Gastrocnemius medialis (tissue), 4 donors: ENCODE data around the gene MLN. TPM values are rescaled to one million over a fixed set of nuclear protein-coding genes. Genes with fewer than 3 reads are reported as not detected.

ENCODE experiments used
- ATAC-seq, 2 donors: fragments of 150-250 bp; one replicate each; pipeline ENCODE4 v1.9.1; 2016
- DNase-seq, 2 donors: peaks; one replicate each; pipeline ENCODE4 v3.0.0-alpha.2; 2019
- H3K27ac ChIP-seq, 4 donors: fragments of 200-600 bp; sonication (generic); 1 replicate in 1 of 4; 2 replicates in 3 of 4; pipeline ENCODE4 v1.5.1; 2016 to 2018; ENCODE audit warnings: mild to moderate bottlenecking in 2 of 4, moderate library complexity in 1 of 4
- H3K27me3 ChIP-seq, 3 donors: fragments of 200-600 bp; sonication (generic) in 2 of 3; 1 replicate in 1 of 3; 2 replicates in 2 of 3; pipeline versions ENCODE4 v1.5.1 to v1.6.0; 2016 to 2019; ENCODE audit warnings: mild to moderate bottlenecking in 1 of 3, moderate library complexity in 1 of 3
- H3K36me3 ChIP-seq, 2 donors: fragments of 200-600 bp; sonication (generic) in 1 of 2; one replicate each; pipeline ENCODE4 v1.5.1; 2017 to 2018
- H3K4me1 ChIP-seq, 2 donors: fragments of 200-600 bp; sonication (generic) in 1 of 2; one replicate each; pipeline ENCODE4 v1.5.1; 2016 to 2017; ENCODE audit warnings: mild to moderate bottlenecking in 2 of 2
- H3K4me3 ChIP-seq, 4 donors: fragments of 200-600 bp; sonication (generic) in 3 of 4; 1 replicate in 1 of 4; 2 replicates in 3 of 4; pipeline ENCODE4 v1.5.1; 2016 to 2019; ENCODE audit warnings: mild to moderate bottlenecking in 2 of 4
- H3K9me3 ChIP-seq, 3 donors: fragments of 200-600 bp; sonication (generic) in 2 of 3; 1 replicate in 1 of 3; 2 replicates in 2 of 3; pipeline ENCODE4 v1.5.1; 2016 to 2019
- CTCF ChIP-seq, 5 experiments: fragments of 450-650 bp in 3 of 5; fragments of 200-600 bp in 2 of 5; sonication (generic) in 2 of 5; IDR thresholded peaks in 4 of 5; conservative IDR thresholded peaks in 1 of 5; 1 replicate in 4 of 5; 2 replicates in 1 of 5; pipeline ENCODE4 v1.5.1; 2016 to 2019; ENCODE audit warnings: antibody characterized with exemption in 5 of 5, mild to moderate bottlenecking in 3 of 5, moderate library complexity in 3 of 5
- POLR2A ChIP-seq, 2 donors: fragments of 450-650 bp; IDR thresholded peaks; one replicate each; pipeline ENCODE4 v1.6.1; 2017; ENCODE audit warnings: antibody characterized with exemption in 2 of 2, mild to moderate bottlenecking in 2 of 2, moderate library complexity in 2 of 2
- in situ Hi-C, 4 donors: fragments of 200-750 bp; cut with MboI; loops; one replicate each; pipeline versions ENCODE4 v1.15.0 to v1.8.0; 2017; ENCODE audit warnings: low sequenced_read_pairs in 4 of 4
- intact Hi-C: fragments of 100-400 bp; cut with DNase I; formaldehyde crosslinking; loops from one replicate; pipeline ENCODE4 v1.15.1; 2023; ENCODE audit warnings: low total_unique reads
- total RNA-seq, 4 donors: library from RNA; depleted of rRNA; stranded (reverse); fragments of >200 nt; gene quantifications; one replicate each; pipeline versions ENCODE4 v1.1.0 to v1.2.3, GENCODE V29; 2016

The MLN gene
- total RNA-seq, 4 donors from 2014 or later, result not detected

- Histone ChIP-seq H3K27ac (no peak overlapping the region), H3K9me3 (no peaks in the 10 kb centered on the region), H3K27me3 (peaks cover 12 to 21% (median 19%) of the 10 kb centered on the region in 3 donors), H3K4me3 (no peak overlapping the region), H3K36me3 (no peaks in the 10 kb centered on the region), H3K4me1 (no peaks in the 10 kb centered on the region)
- TF ChIP-seq CTCF (IDR thresholded peaks at IDR 0.05 in 4 of 5, conservative IDR thresholded peaks at IDR 0.05 in 1 of 5) (no peak), POLR2A (IDR thresholded peaks at IDR 0.05) (no peak)
- ATAC-seq, result no peak
- intact Hi-C loops (no loop called here), in situ Hi-C loops (no loop called here)
- no peak for DNase-seq
These were observed 5.4 kb downstream of the MLN start for GRCh38 chr6:33798343-33798848.

- Histone ChIP-seq H3K27ac (no peak overlapping the region), H3K9me3 (no peaks in the 10 kb centered on the region), H3K36me3 (no peaks in the 10 kb centered on the region), H3K27me3 (peaks cover 14 to 23% (median 23%) of the 10 kb centered on the region in 3 donors), H3K4me3 (no peak overlapping the region), H3K4me1 (no peaks in the 10 kb centered on the region)
- ATAC-seq, result no peak
- no peak for DNase-seq
- in situ Hi-C loops, result no loop called here
- TF ChIP-seq POLR2A (IDR thresholded peaks at IDR 0.05) (no peak), CTCF (IDR thresholded peaks at IDR 0.05 in 4 of 5, conservative IDR thresholded peaks at IDR 0.05 in 1 of 5) (no peak)
- intact Hi-C loops, result no loop called here
These were observed 6.0 kb downstream of the MLN start for GRCh38 chr6:33797626-33798342.

- H3K9me3 ChIP-seq, result no peaks in the 10 kb centered on the region
- H3K36me3 ChIP-seq, result no peaks in the 10 kb centered on the region
- ATAC-seq, result no peak
- no peak for DNase-seq
- in situ Hi-C loops, result no loop called here
- TF ChIP-seq CTCF (IDR thresholded peaks at IDR 0.05 in 4 of 5, conservative IDR thresholded peaks at IDR 0.05 in 1 of 5) (no peak), POLR2A (IDR thresholded peaks at IDR 0.05) (no peak)
- H3K4me3 ChIP-seq, result no peak overlapping the region
- no peak overlapping the region for H3K27ac ChIP-seq
- H3K27me3 ChIP-seq, result peaks cover 15 to 23% (median 23%) of the 10 kb centered on the region in 3 donors
- no peaks in the 10 kb centered on the region for H3K4me1 ChIP-seq
- intact Hi-C loops, result no loop called here
These were observed 8.7 kb downstream of the MLN start for GRCh38 chr6:33794910-33795623.

- Histone ChIP-seq H3K4me3 (no peak overlapping the region), H3K27me3 (peaks cover 15 to 23% (median 23%) of the 10 kb centered on the region in 3 donors), H3K36me3 (no peaks in the 10 kb centered on the region), H3K27ac (no peak overlapping the region), H3K4me1 (peaks cover under 1 to 4% of the 10 kb centered on the region in 2 donors), H3K9me3 (no peaks in the 10 kb centered on the region)
- TF ChIP-seq POLR2A (IDR thresholded peaks at IDR 0.05), result no peak
- TF ChIP-seq CTCF (IDR thresholded peaks at IDR 0.05 in 4 of 5, conservative IDR thresholded peaks at IDR 0.05 in 1 of 5), result no peak
- DNase-seq (no peak), ATAC-seq (no peak)
- intact Hi-C loops (no loop called here), in situ Hi-C loops (no loop called here)
These were observed 10.8 kb downstream of the MLN start for GRCh38 chr6:33792981-33793380.
